SU-DHL-6 (cell line): ENCODE measurements around the gene ETFBKMT.
"Not testable (repeated sequence)": the region's sequence is repeated elsewhere in the genome, so short reads cannot be mapped to it uniquely, and the experiment has no call there.

Experiments
- H2AFZ ChIP-seq: fragments of 200-600 bp; sonication (generic); 2 replicates; pipeline ENCODE4 v1.6.1; 2014; ENCODE audit warnings: low read depth, mild to moderate bottlenecking, moderate library complexity, mixed read lengths, antibody characterized with exemption, low read length; ENCODE audit not compliant: severe bottlenecking
- H3F3A ChIP-seq: fragments of 200-600 bp; shearing (Covaris generic); 2 replicates; pipeline ENCODE4 v1.6.0; 2016; ENCODE audit warnings: antibody characterized with exemption, mild to moderate bottlenecking; ENCODE audit not compliant: insufficient read depth
- H3K27ac ChIP-seq: fragments of 200-600 bp; sonication (generic); 2 replicates; pipeline ENCODE4 v1.5.1; 2016; ENCODE audit warnings: low read depth, mild to moderate bottlenecking, low read length, moderate library complexity, mixed read lengths
- H3K27me3 ChIP-seq: fragments of 200-600 bp; sonication (generic), shearing (Covaris generic); 2 replicates; pipeline ENCODE4 v1.6.0; 2014; ENCODE audit warnings: mild to moderate bottlenecking, low read length
- H3K36me3 ChIP-seq: fragments of 200-600 bp; sonication (generic); 2 replicates; pipeline ENCODE4 v1.6.1; 2014; ENCODE audit warnings: mild to moderate bottlenecking, low read length, mixed read lengths
- H3K4me2 ChIP-seq: fragments of 300-600, 200-600 bp; shearing (Covaris generic), sonication (generic); 2 replicates; pipeline ENCODE4 v1.6.0; 2014; ENCODE audit warnings: low read length, low read depth, mild to moderate bottlenecking; ENCODE audit not compliant: poor library complexity, severe bottlenecking
- H3K4me3 ChIP-seq: fragments of 200-600 bp; sonication (generic); 2 replicates; pipeline ENCODE4 v1.5.1; 2014; ENCODE audit warnings: antibody characterized with exemption, low read length, mild to moderate bottlenecking, mixed read lengths; ENCODE audit not compliant: insufficient read depth, poor library complexity, severe bottlenecking
- H3K79me2 ChIP-seq: fragments of 200-600 bp; sonication (generic); 2 replicates; pipeline ENCODE4 v1.6.1; 2014; ENCODE audit warnings: mild to moderate bottlenecking, low read length, moderate library complexity; ENCODE audit not compliant: insufficient read depth
- H3K9ac ChIP-seq: fragments of 200-600 bp; sonication (generic); 2 replicates; pipeline ENCODE4 v1.7.0; 2014; ENCODE audit warnings: mild to moderate bottlenecking, low read length
- H3K9me2 ChIP-seq: fragments of 200-600 bp; sonication (generic); replicated peaks from 2 replicates; pipeline ENCODE4 v1.6.1; 2014; ENCODE audit warnings: low read length; ENCODE audit not compliant: insufficient read depth
- H3K9me3 ChIP-seq: fragments of 200-600 bp; sonication (generic); 2 replicates; pipeline ENCODE4 v1.6.1; 2014; ENCODE audit warnings: low read length, mixed read lengths; ENCODE audit not compliant: insufficient read depth
- H4K20me1 ChIP-seq: fragments of 200-600 bp; sonication (generic); 2 replicates; pipeline ENCODE4 v1.6.1; 2014; ENCODE audit warnings: low read depth, mild to moderate bottlenecking, antibody characterized with exemption, low read length, moderate library complexity, mixed read lengths
- CTCF ChIP-seq: fragments of 200-600 bp; sonication (generic); IDR thresholded peaks from one replicate; pipeline ENCODE4 v1.5.1; 2017; ENCODE audit warnings: antibody characterized with exemption, mild to moderate bottlenecking, low read length, moderate library complexity; ENCODE audit not compliant: insufficient read depth, poor library complexity, severe bottlenecking
- EZH2phosphoT487 ChIP-seq: fragments of 200-600 bp; sonication (generic), shearing (Covaris generic); conservative IDR thresholded peaks from 2 replicates; pipeline ENCODE4 v1.6.1; 2018; ENCODE audit warnings: mild to moderate bottlenecking, antibody characterized with exemption, low read length, moderate library complexity, mixed read lengths

Gene ETFBKMT

GRCh38 chr12:31705621-31706020, 46.1 kb downstream of the ETFBKMT start:
- no peak overlapping the region for H3K27ac ChIP-seq
- no peak overlapping the region for H3K4me3 ChIP-seq
- no peaks in the 10 kb centered on the region for H3K27me3 ChIP-seq
- TF ChIP-seq EZH2phosphoT487 (no peak), CTCF (no peak)
- H3K9me2 ChIP-seq = no peaks in the 10 kb centered on the region
- H3K9me3 ChIP-seq = no peaks in the 10 kb centered on the region
- H3K4me2 ChIP-seq = no peak overlapping the region
- no peaks in the 10 kb centered on the region for H3F3A ChIP-seq
- no peak overlapping the region for H2AFZ ChIP-seq
- no peaks in the 10 kb centered on the region for H4K20me1 ChIP-seq
- H3K79me2 ChIP-seq = no peaks in the 10 kb centered on the region
- H3K36me3 ChIP-seq = no peaks in the 10 kb centered on the region
- H3K9ac ChIP-seq = no peak overlapping the region

- H3K9ac ChIP-seq, H3K36me3 ChIP-seq, H3K4me3 ChIP-seq, H3K79me2 ChIP-seq, H3K27me3 ChIP-seq, H3K9me2 ChIP-seq, H3F3A ChIP-seq, H2AFZ ChIP-seq, H4K20me1 ChIP-seq, H3K4me2 ChIP-seq, H3K27ac ChIP-seq, H3K9me3 ChIP-seq: not testable (repeated sequence)
These were observed 48.6 kb downstream of the ETFBKMT start for GRCh38 chr12:31708118-31708517.

GRCh38 chr12:31710021-31710818, 50.7 kb downstream of the ETFBKMT start:
- TF ChIP-seq EZH2phosphoT487 = no peak
- no peak for TF ChIP-seq CTCF
- no peaks in the 10 kb centered on the region for H3K79me2 ChIP-seq
- H3K9ac ChIP-seq = no peak overlapping the region
- no peaks in the 10 kb centered on the region for H4K20me1 ChIP-seq
- no peaks in the 10 kb centered on the region for H3K36me3 ChIP-seq
- H3F3A ChIP-seq = no peaks in the 10 kb centered on the region
- H3K27ac ChIP-seq = no peak overlapping the region
- no peaks in the 10 kb centered on the region for H3K27me3 ChIP-seq
- H3K9me3 ChIP-seq = no peaks in the 10 kb centered on the region
- H3K4me2 ChIP-seq = no peak overlapping the region
- H3K4me3 ChIP-seq = no peak overlapping the region
- H2AFZ ChIP-seq = no peak overlapping the region
- H3K9me2 ChIP-seq = no peaks in the 10 kb centered on the region

- H4K20me1 ChIP-seq = no peaks in the 10 kb centered on the region
- TF ChIP-seq EZH2phosphoT487 (no peak), CTCF (no peak)
These were observed 53.4 kb downstream of the ETFBKMT start for GRCh38 chr12:31712877-31713276.

More at GRCh38 chr12:31712877-31713276, 53.4 kb downstream of the ETFBKMT start:
- Histone ChIP-seq H3K9me3 (no peaks in the 10 kb centered on the region), H3K79me2 (no peaks in the 10 kb centered on the region), H3K27ac (no peak overlapping the region), H3K9me2 (no peaks in the 10 kb centered on the region), H3F3A (no peaks in the 10 kb centered on the region), H2AFZ (no peak overlapping the region), H3K4me2 (no peak overlapping the region), H3K9ac (no peak overlapping the region), H3K4me3 (no peak overlapping the region), H3K27me3 (no peaks in the 10 kb centered on the region), H3K36me3 (no peaks in the 10 kb centered on the region)
